H1 (cell line): ENCODE data around the gene TXNDC16. TPM values are rescaled to one million over a fixed set of nuclear protein-coding genes. Genes with fewer than 3 reads are reported as not detected.

Experiments
- CTCF ChIA-PET: fragments of 300-600 bp; sonication (Branson Sonifier 250); formaldehyde crosslinking; loops from one replicate; lab custom pipeline; 2021; ENCODE audit not compliant: partially characterized antibody; lab: Charles Lee
- POLR2A ChIA-PET: fragments of 300-600 bp; sonication (Branson Sonifier 250); formaldehyde crosslinking; loops from one replicate; lab custom pipeline; 2021; ENCODE audit warnings: inconsistent platforms; ENCODE audit not compliant: partially characterized antibody; lab: Charles Lee
- DNase-seq, 2 experiments: peaks; one replicate each; pipeline versions ENCODE4 v3.0.0 to v3.0.0-alpha.2; 2010 to 2022; ENCODE audit warnings: low spot score in 2 of 2, low read depth in 1 of 2, mixed read lengths in 1 of 2
- FAIRE-seq: peaks from 2 replicates; lab custom pipeline; 2011; peaks lifted over from hg19 to GRCh38; lab: Jason Lieb, UNC
- H2AFZ ChIP-seq: 2 replicates; pipeline ENCODE4 v1.8.1; 2012; ENCODE audit warnings: low read length, inconsistent platforms
- H2AK5ac ChIP-seq: 2 replicates; pipeline ENCODE4 v1.6.1; 2013; ENCODE audit warnings: low read depth, low read length
- H2BK120ac ChIP-seq: replicated peaks from 2 replicates; pipeline ENCODE3; 2013; ENCODE audit warnings: low read depth, low read length, inconsistent platforms
- H2BK12ac ChIP-seq: 2 replicates; pipeline ENCODE4 v1.6.1; 2013; ENCODE audit warnings: low read depth, low read length
- H2BK15ac ChIP-seq: 2 replicates; pipeline ENCODE4 v1.6.1; 2013; ENCODE audit warnings: low read length
- H2BK20ac ChIP-seq: 2 replicates; pipeline ENCODE4 v1.6.1; 2013; ENCODE audit warnings: low read length
- H2BK5ac ChIP-seq: 2 replicates; pipeline ENCODE4 v1.6.1; 2013; ENCODE audit warnings: low read depth, low read length
- H3K14ac ChIP-seq: 2 replicates; pipeline ENCODE4 v1.6.1; 2013; ENCODE audit warnings: inconsistent platforms; ENCODE audit not compliant: insufficient read length
- H3K18ac ChIP-seq: 2 replicates; pipeline ENCODE4 v1.6.1; 2013; ENCODE audit warnings: low read length; ENCODE audit errors: extremely low read depth
- H3K23ac ChIP-seq: 2 replicates; pipeline ENCODE4 v1.6.1; 2013; ENCODE audit warnings: inconsistent platforms; ENCODE audit not compliant: insufficient read length
- H3K23me2 ChIP-seq: 2 replicates; pipeline ENCODE4 v1.6.1; 2013; ENCODE audit warnings: low read depth, low read length
- H3K27ac ChIP-seq: 2 replicates; pipeline ENCODE4 v1.6.1; 2011; ENCODE audit warnings: low read depth, low read length, inconsistent platforms
- H3K27me3 ChIP-seq, 4 experiments: replicated peaks in 1 of 4; 1 replicate in 1 of 4; 2 replicates in 3 of 4; pipeline versions ENCODE4 v1.6.1 to v1.8.1; 2011 to 2013; ENCODE audit warnings: low read length in 3 of 4, mild to moderate bottlenecking in 3 of 4, inconsistent platforms in 2 of 4, mixed read lengths in 2 of 4, moderate library complexity in 1 of 4; ENCODE audit not compliant: control insufficient read depth in 3 of 4, insufficient read depth in 3 of 4; ENCODE audit errors: extremely low read depth in 1 of 4
- H3K36me3 ChIP-seq, 4 experiments: 2 replicates each; pipeline versions ENCODE4 v1.6.1 to v1.8.1; 2011 to 2013; ENCODE audit warnings: mild to moderate bottlenecking in 4 of 4, low read length in 3 of 4, moderate library complexity in 2 of 4, control low read depth in 1 of 4, inconsistent platforms in 1 of 4; ENCODE audit not compliant: insufficient read depth in 4 of 4, control insufficient read depth in 2 of 4
- H3K4ac ChIP-seq: replicated peaks from 2 replicates; pipeline ENCODE3; 2013; ENCODE audit warnings: low read length, low read depth, mixed read lengths, inconsistent platforms; ENCODE audit not compliant: insufficient read length
- H3K4me1 ChIP-seq, 4 experiments: replicated peaks in 1 of 4; 1 replicate in 1 of 4; 2 replicates in 3 of 4; pipeline versions ENCODE4 v1.6.1 to v1.8.1; 2011 to 2013; ENCODE audit warnings: low read length in 3 of 4, inconsistent platforms in 2 of 4, mixed read lengths in 1 of 4; ENCODE audit not compliant: insufficient read depth in 4 of 4, control insufficient read depth in 3 of 4
- H3K4me2 ChIP-seq, 2 experiments: 2 replicates each; pipeline versions ENCODE4 v1.6.1 to v1.8.1; 2011 to 2013; ENCODE audit warnings: low read depth in 2 of 2, low read length in 2 of 2, control low read depth in 1 of 2, inconsistent platforms in 1 of 2, mild to moderate bottlenecking in 1 of 2; ENCODE audit not compliant: insufficient read depth in 1 of 2
- H3K4me3 ChIP-seq, 4 experiments: fragments of 200-600, 300-600 bp in 1 of 4; sonication (generic), shearing (Covaris generic), sonication (Bioruptor Twin) in 1 of 4; 2 replicates each; pipeline versions ENCODE4 v1.5.1 to v1.8.1; 2011 to 2016; ENCODE audit warnings: low read length in 4 of 4, low read depth in 3 of 4, control low read depth in 2 of 4, inconsistent platforms in 2 of 4, mild to moderate bottlenecking in 2 of 4, mixed read lengths in 1 of 4, moderate library complexity in 1 of 4; ENCODE audit not compliant: insufficient read depth in 2 of 4; ENCODE audit errors: extremely low read depth in 1 of 4
- H3K56ac ChIP-seq: replicated peaks from 2 replicates; pipeline ENCODE3; 2013; ENCODE audit warnings: low read depth, mild to moderate bottlenecking, mixed read lengths, low read length, inconsistent platforms; ENCODE audit not compliant: insufficient read length
- H3K79me1 ChIP-seq: 2 replicates; pipeline ENCODE4 v1.6.1; 2013; ENCODE audit warnings: low read depth, low read length, control low read depth
- H3K79me2 ChIP-seq, 2 experiments: 2 replicates each; pipeline versions ENCODE4 v1.6.1 to v1.8.1; 2012 to 2013; ENCODE audit warnings: low read length in 2 of 2, mild to moderate bottlenecking in 2 of 2, inconsistent platforms in 1 of 2; ENCODE audit not compliant: insufficient read depth in 2 of 2, control insufficient read depth in 1 of 2
- H3K9ac ChIP-seq, 4 experiments: replicated peaks in 1 of 4; 1 replicate in 1 of 4; 2 replicates in 3 of 4; pipeline versions ENCODE4 v1.6.1 to v1.8.1; 2011 to 2013; ENCODE audit warnings: low read depth in 3 of 4, low read length in 3 of 4, control low read depth in 2 of 4, mild to moderate bottlenecking in 2 of 4, moderate library complexity in 2 of 4, inconsistent platforms in 1 of 4; ENCODE audit errors: extremely low read depth in 1 of 4
- H3K9me3 ChIP-seq, 2 experiments: 2 replicates each; pipeline versions ENCODE4 v1.6.1 to v1.8.1; 2012 to 2013; ENCODE audit warnings: mild to moderate bottlenecking in 2 of 2, moderate library complexity in 2 of 2, control low read depth in 1 of 2, inconsistent platforms in 1 of 2, low read depth in 1 of 2, low read length in 1 of 2, mixed read lengths in 1 of 2; ENCODE audit not compliant: insufficient read depth in 2 of 2
- H4K20me1 ChIP-seq, 2 experiments: replicated peaks in 1 of 2; 2 replicates each; pipeline versions ENCODE3 to v1.8.1; 2011 to 2013; ENCODE audit warnings: inconsistent platforms in 2 of 2, low read length in 2 of 2, mild to moderate bottlenecking in 1 of 2; ENCODE audit not compliant: insufficient read depth in 2 of 2, control insufficient read depth in 1 of 2
- H4K5ac ChIP-seq: 2 replicates; pipeline ENCODE4 v1.6.1; 2013; ENCODE audit warnings: low read length, low read depth, mixed read lengths, inconsistent platforms; ENCODE audit not compliant: insufficient read length
- H4K8ac ChIP-seq: 2 replicates; pipeline ENCODE4 v1.8.0; 2013; ENCODE audit warnings: mild to moderate bottlenecking, moderate library complexity, low read length, inconsistent platforms; ENCODE audit not compliant: insufficient read depth; ENCODE audit errors: extremely low read depth
- H4K91ac ChIP-seq: replicated peaks from 2 replicates; pipeline ENCODE3; 2013; ENCODE audit warnings: low read length, mixed read lengths, inconsistent platforms; ENCODE audit not compliant: insufficient read length
- CBX5 ChIP-seq: fragments of 300-800, 300-1000 bp; sonication (generic); IDR thresholded peaks from 2 replicates; pipeline ENCODE4 v1.7.1; 2016; ENCODE audit warnings: antibody characterized with exemption, low read length, low read depth
- CEBPB ChIP-seq: IDR thresholded peaks from 2 replicates; pipeline ENCODE4 v1.6.1; 2012; ENCODE audit warnings: low read depth, low read length
- WGBS, 2 experiments: shearing (Covaris generic) in 1 of 2; methylation state at CpG; one replicate each; pipeline versions ENCODE4 v1.1.6 to v1.1.7; 2013 to 2015; ENCODE audit warnings: low lambda C conversion rate in 2 of 2, mixed read lengths in 2 of 2, inconsistent platforms in 1 of 2, low coverage in 1 of 2, missing lambda C conversion rate in 1 of 2; ENCODE audit not compliant: insufficient replicate concordance in 2 of 2, insufficient coverage in 1 of 2, insufficient read length in 1 of 2; ENCODE audit errors: extremely low coverage in 1 of 2, missing lambda C conversion rate in 1 of 2; 5-methylcytosine and 5-hydroxymethylcytosine counted together
- polyA plus RNA-seq, 7 experiments: library from polyadenylated mRNA; depleted of rRNA in 3 of 7; stranded (reverse) in 5 of 7; unstranded in 2 of 7; fragments of >200 nt in 5 of 7; fragments of 200-250 nt in 2 of 7; gene quantifications; 1 replicate in 5 of 7; 2 replicates in 1 of 7; 4 replicates in 1 of 7; pipeline versions ENCODE4 v1.2.1 to v1.2.3, GENCODE V29; 2011 to 2013; ENCODE audit warnings: missing spikeins in 2 of 7, mixed read lengths in 2 of 7
- total RNA-seq: library from RNA; stranded (reverse); fragmentation: NEBNext Ultra II Directional; extraction: Animal tissue kit (Norgen Biotek cat#: 25700); gene quantifications from 2 replicates; pipeline ENCODE4 v1.2.1, GENCODE V29; 2021

TXNDC16 gene
- total and polyA plus RNA-seq, 2 of the 8 experiments (the other 6 are each of a cell fraction or from before 2014, with no cell fraction given), result 6.7 to 14.3 TPM

GRCh38 chr14:52563120-52563519 is 10.8 kb upstream of the TXNDC16 start:
- no peak overlapping the region for H3K14ac ChIP-seq
- no peak overlapping the region for H3K56ac ChIP-seq
- no peaks in the 10 kb centered on the region for H3K36me3 ChIP-seq
- H2BK15ac ChIP-seq, result no peak overlapping the region
- no peak overlapping the region for H2BK20ac ChIP-seq
- no peak overlapping the region for H3K23ac ChIP-seq
- H2BK12ac ChIP-seq, result no peak overlapping the region
- H3K23me2 ChIP-seq, result no peaks in the 10 kb centered on the region
- H3K27ac ChIP-seq, result no peak overlapping the region
- no peaks in the 10 kb centered on the region for H3K79me2 ChIP-seq
- no peaks in the 10 kb centered on the region for H3K27me3 ChIP-seq
- H2BK120ac ChIP-seq, result no peak overlapping the region
- H3K9me3 ChIP-seq, result peaks cover 0 to 5% of the 10 kb centered on the region in 2 experiments; a peak in 1 of 4 replicates
- H4K5ac ChIP-seq, result no peak overlapping the region
- no peak overlapping the region for H2AK5ac ChIP-seq
- no peak for TF ChIP-seq CEBPB
- no peak for TF ChIP-seq CBX5
- TF ChIP-seq, all 59 proteins: peak for 0
- H4K91ac ChIP-seq, result no peak overlapping the region
- H2AFZ ChIP-seq, result no peak overlapping the region
- H3K9ac ChIP-seq, result no peak overlapping the region
- H3K79me1 ChIP-seq, result no peaks in the 10 kb centered on the region
- no peaks in the 10 kb centered on the region for H4K20me1 ChIP-seq
- no peak for FAIRE-seq
- H3K4me3 ChIP-seq, result no peak overlapping the region
- no peak overlapping the region for H2BK5ac ChIP-seq
- 83% methylated on average over 2 of the region's 2 CpGs; no CpG with 5 or more reads in 1 of the 2 experiments for WGBS, 2 experiments
- no peak overlapping the region for H3K18ac ChIP-seq
- POLR2A ChIA-PET, result interaction anchor here (1.4 to 2.4 kb wide), 2 partner anchors 11 to 149 kb away, joined by 3 to 7 read pairs; partner anchors contain the start of genes GPR137C and TXNDC16
- H4K8ac ChIP-seq, result no peak overlapping the region
- CTCF ChIA-PET, result interaction anchor here (1.2 to 1.3 kb wide), 2 partner anchors 9 to 1367 kb away, joined by 3 to 6 read pairs; no protein-coding TSS in a partner anchor
- H3K4me1 ChIP-seq, result 0 out of 7 replicates have a peak, but pooled peaks cover 0 to under 1% (median 0%) of the 10 kb centered on the region in 4 experiments
- no peak overlapping the region for H3K4me2 ChIP-seq
- no peak for DNase-seq
- no peak overlapping the region for H3K4ac ChIP-seq
